GM21786 (cell line): ENCODE measurements around the gene DAZAP2.
A peak's percentile ranks its signal among the peaks of the same experiment; 100 is the strongest.
"Not testable (repeated sequence)": the region's sequence is repeated elsewhere in the genome, so short reads cannot be mapped to it uniquely, and the experiment has no call there.

Experiments
- ATAC-seq: cut with Tn5 transposase; IDR thresholded peaks from one replicate; pipeline ENCODE4 v1.9.1; 2021; ENCODE audit not compliant: unreplicated experiment

DAZAP2 gene

GRCh38 chr12:51246254-51246853 lies 7.7 kb downstream of the DAZAP2 start:
- no peak for ATAC-seq

DNA sequence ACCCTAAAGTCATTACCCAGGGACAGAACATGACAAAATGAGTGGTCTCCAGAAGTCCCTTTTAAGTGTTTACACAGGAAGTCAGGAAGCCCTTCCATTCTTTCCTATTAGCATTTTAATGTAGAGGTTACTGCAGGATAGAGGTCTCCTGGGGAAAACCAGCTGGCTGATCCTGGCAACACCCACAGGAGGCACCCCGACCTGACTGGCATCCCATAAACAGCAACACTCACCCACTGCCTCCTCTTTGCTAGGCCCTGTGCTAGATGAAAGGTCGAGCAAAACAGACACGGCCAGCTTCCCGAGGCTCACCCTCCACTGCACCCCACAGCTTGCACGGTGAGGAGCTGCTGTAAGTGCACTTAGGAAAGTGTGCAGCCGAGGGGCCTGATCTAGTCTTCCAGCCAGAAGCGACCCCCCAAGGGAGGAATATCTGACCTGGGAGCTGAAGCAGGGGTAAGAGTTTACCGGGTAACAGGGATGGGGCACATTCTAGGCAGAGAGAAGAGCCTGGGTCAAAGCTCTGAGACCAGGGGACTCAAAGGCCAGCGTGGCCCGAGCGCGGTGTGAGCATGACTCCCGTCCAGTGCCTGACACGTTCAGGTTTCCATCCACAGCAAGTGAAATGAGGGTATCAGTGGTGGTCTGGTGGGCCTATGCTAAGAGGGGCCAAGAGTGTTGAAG lies 9.0 kb downstream of the DAZAP2 start:
- no peak for ATAC-seq

DNA sequence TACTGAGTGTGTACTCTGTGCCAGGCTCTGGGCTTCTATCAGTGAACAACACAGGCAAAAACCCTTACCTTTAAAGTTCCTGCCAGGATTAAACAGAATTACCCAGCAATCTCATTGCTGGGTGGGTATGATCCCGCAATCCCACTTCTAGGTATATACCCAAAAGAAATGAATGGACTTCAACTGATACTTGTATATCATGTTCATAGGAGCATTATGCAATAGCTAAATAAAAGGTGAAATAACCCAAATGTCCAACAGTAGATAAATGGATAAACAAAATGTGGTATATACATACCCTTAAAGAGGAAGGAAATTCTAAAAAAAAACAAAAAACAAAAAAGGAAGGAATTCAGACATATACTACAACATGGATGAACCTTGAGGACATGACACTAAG lies 14.7 kb downstream of the DAZAP2 start:
- no peak for ATAC-seq

- ATAC-seq: no peak
These were observed 15.9 kb downstream of the DAZAP2 start for GRCh38 chr12:51254536-51254935.

DNA sequence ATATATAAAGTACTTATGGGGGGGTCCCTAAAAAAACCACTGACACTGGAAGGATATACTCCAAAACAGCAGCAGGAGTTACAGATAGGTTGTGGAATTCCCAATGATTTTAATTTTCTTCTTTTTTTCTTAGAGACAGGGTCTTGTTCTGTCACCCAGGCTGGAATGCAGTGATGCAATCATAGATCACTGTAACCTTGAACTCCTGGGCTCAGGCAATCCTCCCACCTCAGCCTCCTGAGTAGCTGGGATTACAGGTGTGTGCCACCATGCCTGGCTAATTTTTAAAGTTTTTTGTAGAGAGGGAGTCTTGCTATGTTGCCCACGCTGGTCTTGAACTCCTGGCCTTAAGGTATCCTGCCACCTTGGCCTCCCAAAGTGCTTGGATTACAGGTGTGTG lies 21.0 kb downstream of the DAZAP2 start:
- not testable (repeated sequence) for ATAC-seq

DNA sequence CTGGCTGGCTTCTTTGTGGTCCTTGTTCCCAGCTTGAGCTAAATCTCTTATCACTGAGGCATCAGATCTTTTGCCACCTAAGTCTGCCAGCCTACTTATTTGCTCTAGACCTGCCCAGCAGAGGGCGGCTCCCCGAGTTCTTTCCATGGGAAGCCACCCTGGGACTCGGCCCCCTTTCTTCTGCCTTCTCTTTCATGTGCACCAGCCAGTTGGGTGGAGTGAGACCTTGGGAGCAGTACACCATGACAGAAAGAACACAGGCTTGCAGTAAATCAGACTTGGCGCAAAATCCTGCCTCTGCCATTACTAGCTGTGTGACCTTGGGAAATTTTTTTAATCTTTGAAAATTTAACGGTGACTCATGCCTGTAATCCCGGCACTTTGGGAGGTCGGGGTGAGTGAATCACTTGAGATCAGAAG lies 24.1 kb downstream of the DAZAP2 start:
- ATAC-seq: no peak

DNA sequence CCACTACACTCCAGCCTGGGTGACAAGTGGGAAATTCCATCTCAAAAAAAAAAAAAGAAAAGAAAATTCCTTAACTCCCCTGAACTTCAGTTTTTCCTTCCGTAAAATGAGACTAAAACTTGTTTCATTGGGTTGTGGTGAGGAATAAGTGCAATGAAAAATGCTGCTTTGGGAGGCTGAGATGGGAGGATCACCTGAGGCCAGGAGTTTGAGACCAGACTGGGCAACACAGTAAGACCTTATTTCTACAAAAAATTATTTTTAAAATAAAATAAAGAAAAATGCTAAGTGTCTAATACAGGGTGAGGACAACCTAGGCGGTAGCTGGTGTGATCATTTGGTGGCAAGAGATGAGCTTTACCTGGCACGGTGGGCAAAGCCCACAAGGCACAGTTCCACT lies 24.7 kb downstream of the DAZAP2 start:
- no peak for ATAC-seq

GRCh38 chr12:51264297-51264696 lies 25.7 kb downstream of the DAZAP2 start:
- no peak for ATAC-seq

- no peak for ATAC-seq
These were observed 26.4 kb downstream of the DAZAP2 start for GRCh38 chr12:51265024-51265423.

GRCh38 chr12:51269174-51270066 lies 30.8 kb downstream of the DAZAP2 start:
- ATAC-seq: peak; percentile 24

DNA sequence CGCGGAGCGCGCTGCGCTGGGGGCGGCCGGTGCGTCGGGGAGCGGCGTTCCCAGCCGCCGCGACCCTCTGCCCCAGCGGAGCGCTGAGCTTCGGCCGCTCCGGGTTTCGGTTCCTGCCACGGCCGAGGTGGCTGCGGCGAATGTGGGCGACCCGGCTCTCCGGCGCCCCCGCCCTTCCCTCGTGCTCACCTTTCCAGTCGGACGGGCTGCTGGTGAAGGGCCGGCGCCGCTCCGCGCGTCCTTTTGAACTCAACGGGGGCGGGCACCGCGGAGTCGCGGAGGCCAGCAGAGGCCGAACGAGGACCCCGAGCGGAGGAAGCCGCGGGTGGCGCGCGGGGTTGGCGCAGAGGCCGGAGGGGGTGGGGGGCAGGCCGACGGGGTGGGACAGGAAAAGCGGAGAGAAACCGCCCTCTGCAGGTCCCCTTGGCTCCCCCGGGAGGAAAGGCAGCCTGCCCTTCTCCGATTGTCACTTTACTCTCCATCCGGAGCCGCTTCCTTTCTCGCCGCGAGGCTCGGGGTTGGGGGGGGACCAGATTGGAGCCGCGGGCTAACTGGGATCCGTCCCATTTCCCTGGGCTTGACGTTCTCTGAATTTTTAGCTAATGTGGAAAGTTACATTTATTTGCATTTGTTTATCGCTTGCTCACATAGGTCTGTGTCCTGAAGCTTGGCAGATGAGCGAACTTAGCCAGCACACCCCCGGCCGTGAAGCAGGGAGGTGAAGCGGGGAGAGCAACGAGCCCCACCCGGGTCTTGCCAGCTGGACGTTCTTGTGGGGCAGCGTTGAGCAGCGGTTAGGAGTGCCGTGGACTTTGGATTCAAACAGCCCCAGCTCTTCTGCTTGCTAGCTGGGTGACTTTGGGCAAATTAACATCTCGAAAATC lies 31.7 kb downstream of the DAZAP2 start, which contains the start of gene SMAGP:
SMAGP (minus strand) TSS at position 349 of the 884 bp plus-strand sequence. CDS start 1,137 bp downstream, outside the sequence.
- peak; percentile 60 for ATAC-seq

GRCh38 chr12:51270951-51271518 lies 32.4 kb downstream of the DAZAP2 start:
- ATAC-seq: no peak

DNA sequence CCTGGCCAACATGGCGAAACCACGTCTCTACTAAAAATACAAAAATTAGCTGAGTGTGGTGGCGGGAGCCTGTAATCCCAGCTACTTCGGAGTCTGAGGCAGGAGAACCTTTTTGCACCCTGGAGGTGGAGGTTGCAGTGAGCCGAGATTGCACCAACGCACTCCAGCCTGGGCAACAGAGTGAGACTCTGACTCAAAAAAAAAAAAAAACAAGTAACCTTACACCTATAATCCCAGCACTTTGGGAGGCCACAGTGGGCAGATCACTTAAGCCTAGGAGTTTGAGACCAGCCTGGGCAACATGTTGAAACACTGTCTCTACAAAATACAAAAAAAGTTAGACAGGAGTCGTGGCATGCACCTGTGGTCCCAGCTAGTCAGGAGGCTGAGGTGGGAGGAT lies 34.2 kb downstream of the DAZAP2 start:
- not testable (repeated sequence) for ATAC-seq

DNA sequence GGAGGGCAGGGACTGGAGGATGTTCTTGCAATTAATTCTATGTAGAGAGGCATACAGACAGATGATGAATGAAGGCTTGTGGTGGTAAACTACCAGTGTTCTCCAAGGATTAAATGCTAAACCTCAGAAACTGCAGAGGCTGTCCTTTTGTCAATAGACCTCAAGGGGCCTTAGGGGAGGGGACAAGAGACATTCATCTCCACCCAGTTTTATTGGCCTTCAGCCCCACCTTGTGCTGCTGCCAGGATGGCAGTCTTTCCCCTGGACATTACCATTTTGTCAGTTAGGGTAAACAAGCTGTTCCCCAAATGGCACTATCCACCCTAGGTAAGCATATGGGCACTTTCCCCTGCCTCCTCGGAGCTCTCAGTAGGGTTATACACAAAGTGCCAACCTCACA lies 36.5 kb downstream of the DAZAP2 start:
- ATAC-seq: no peak

GRCh38 chr12:51281202-51281924 lies 42.7 kb downstream of the DAZAP2 start:
- no peak for ATAC-seq

GRCh38 chr12:51285843-51286242 lies 47.2 kb downstream of the DAZAP2 start:
- ATAC-seq: no peak

- ATAC-seq: not testable (repeated sequence)
These were observed 53.2 kb downstream of the DAZAP2 start for GRCh38 chr12:51291603-51292513.
